Activated B cell treated with CpG ODN at 0.5 μM for 24 hours (primary cell): ENCODE data around the gene CD55. TPM values are rescaled to one million over a fixed set of nuclear protein-coding genes. Genes with fewer than 3 reads are reported as not detected.
A peak's percentile ranks its signal among the peaks of the same experiment; 100 is the strongest.

Experiments
- ATAC-seq: fragments of 200-7000 bp; cut with Tn5 transposase; one replicate; pipeline ENCODE4 v1.10.0; 2021; ENCODE audit warnings: low read depth, mild to moderate bottlenecking, moderate library complexity
- CTCF ChIA-PET: fragments of 350-600 bp; sonication (Branson Sonifier 250); formaldehyde crosslinking; loops from one replicate; lab custom pipeline; 2021; ENCODE audit warnings: antibody characterized with exemption; lab: Charles Lee
- POLR2A ChIA-PET: fragments of 350-600 bp; sonication (Branson Sonifier 250); formaldehyde crosslinking; loops from one replicate; lab custom pipeline; 2021; ENCODE audit warnings: antibody characterized with exemption; lab: Charles Lee
- DNase-seq: peaks from one replicate; pipeline ENCODE4 v3.0.0; 2022
- H3K27ac Mint-ChIP-seq: one replicate; pipeline ENCODE4 v1.8.0; 2020; ENCODE audit warnings: mixed read lengths
- H3K27me3 Mint-ChIP-seq: one replicate; pipeline ENCODE4 v1.8.0; 2021; ENCODE audit warnings: mixed read lengths
- H3K36me3 Mint-ChIP-seq: one replicate; pipeline ENCODE4 v1.8.0; 2021; ENCODE audit warnings: low read depth, mixed read lengths
- H3K4me1 Mint-ChIP-seq: one replicate; pipeline ENCODE4 v1.8.0; 2021; ENCODE audit warnings: mixed read lengths
- H3K4me3 Mint-ChIP-seq: one replicate; pipeline ENCODE4 v1.8.0; 2020; ENCODE audit warnings: mild to moderate bottlenecking, mixed read lengths
- H3K9me3 Mint-ChIP-seq: one replicate; pipeline ENCODE4 v1.8.0; 2020; ENCODE audit warnings: mixed read lengths
- intact Hi-C: fragments of 100-400 bp; cut with micrococcal nuclease; formaldehyde crosslinking; loops from one replicate; pipeline ENCODE4 v1.15.1; 2024
- total RNA-seq: library from RNA; stranded (reverse); gene quantifications from 2 replicates; pipeline ENCODE4 v1.2.3, GENCODE V29; 2022
- TF ChIP-seq, protein P1 (sequence below): fragments of 200-600 bp; IDR thresholded peaks from one replicate; pipeline ENCODE4 v1.8.0; 2022; ENCODE audit warnings: antibody characterized with exemption, mild to moderate bottlenecking

The CD55 gene
- total RNA-seq, 1 donor from 2014 or later, result 90.9 TPM

- no peaks in the 10 kb centered on the region for H3K27me3 Mint-ChIP-seq
- ChIA-PET CTCF (no interaction called here), POLR2A (interaction anchor here (1.1 to 2.2 kb wide), 2 partner anchors 21 to 34 kb away, joined by 4 to 8 read pairs; partner anchors contain the start of gene CD55)
- no peak for ATAC-seq
- peak overlapping the region; percentile 35 for H3K27ac Mint-ChIP-seq
- H3K9me3 Mint-ChIP-seq, result peaks cover 11% of the 10 kb centered on the region
- H3K4me3 Mint-ChIP-seq, result no peak overlapping the region
- no peak for DNase-seq
- peaks cover 74% of the 10 kb centered on the region for H3K36me3 Mint-ChIP-seq
- peaks cover 66% of the 10 kb centered on the region for H3K4me1 Mint-ChIP-seq
- intact Hi-C loops, result loop anchor here (5.0 kb wide), 1 partner anchor 42 kb away; no protein-coding TSS in a partner anchor
- TF ChIP-seq, protein P1, sequence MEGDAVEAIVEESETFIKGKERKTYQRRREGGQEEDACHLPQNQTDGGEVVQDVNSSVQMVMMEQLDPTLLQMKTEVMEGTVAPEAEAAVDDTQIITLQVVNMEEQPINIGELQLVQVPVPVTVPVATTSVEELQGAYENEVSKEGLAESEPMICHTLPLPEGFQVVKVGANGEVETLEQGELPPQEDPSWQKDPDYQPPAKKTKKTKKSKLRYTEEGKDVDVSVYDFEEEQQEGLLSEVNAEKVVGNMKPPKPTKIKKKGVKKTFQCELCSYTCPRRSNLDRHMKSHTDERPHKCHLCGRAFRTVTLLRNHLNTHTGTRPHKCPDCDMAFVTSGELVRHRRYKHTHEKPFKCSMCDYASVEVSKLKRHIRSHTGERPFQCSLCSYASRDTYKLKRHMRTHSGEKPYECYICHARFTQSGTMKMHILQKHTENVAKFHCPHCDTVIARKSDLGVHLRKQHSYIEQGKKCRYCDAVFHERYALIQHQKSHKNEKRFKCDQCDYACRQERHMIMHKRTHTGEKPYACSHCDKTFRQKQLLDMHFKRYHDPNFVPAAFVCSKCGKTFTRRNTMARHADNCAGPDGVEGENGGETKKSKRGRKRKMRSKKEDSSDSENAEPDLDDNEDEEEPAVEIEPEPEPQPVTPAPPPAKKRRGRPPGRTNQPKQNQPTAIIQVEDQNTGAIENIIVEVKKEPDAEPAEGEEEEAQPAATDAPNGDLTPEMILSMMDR, result no peak
Measured at GRCh38 chr1:207355060-207355459, 33.6 kb downstream of the CD55 start.

- H3K27ac Mint-ChIP-seq, result no peak overlapping the region
Measured at GRCh38 chr1:207355513-207356295, 34.2 kb downstream of the CD55 start.

GRCh38 chr1:207361029-207361428 is 39.6 kb downstream of the CD55 start:
- DNase-seq, result no peak
- Mint-ChIP-seq H3K36me3 (peaks cover 32% of the 10 kb centered on the region), H3K27ac (no peak overlapping the region), H3K27me3 (no peaks in the 10 kb centered on the region), H3K9me3 (no peaks in the 10 kb centered on the region), H3K4me1 (peaks cover 15% of the 10 kb centered on the region), H3K4me3 (no peak overlapping the region)
- ChIA-PET POLR2A (no interaction called here), CTCF (no interaction called here)
- TF ChIP-seq, protein P1, result no peak
- intact Hi-C loops, result loop anchor here (2.0 kb wide), 1 partner anchor 14 kb away; no protein-coding TSS in a partner anchor
- ATAC-seq, result no peak

More at GRCh38 chr1:207355513-207356295, 34.2 kb downstream of the CD55 start:
- ChIA-PET POLR2A (interaction anchor here (1.1 to 2.2 kb wide), 2 partner anchors 22 to 34 kb away, joined by 4 to 8 read pairs; partner anchors contain the start of gene CD55), CTCF (no interaction called here)
- intact Hi-C loops, result loop anchor here (5.0 kb wide), 1 partner anchor 42 kb away; no protein-coding TSS in a partner anchor
- DNase-seq, result no peak
- TF ChIP-seq, protein P1, result no peak
- Mint-ChIP-seq H3K36me3 (peaks cover 68% of the 10 kb centered on the region), H3K9me3 (peaks cover 4% of the 10 kb centered on the region), H3K4me1 (peaks cover 59% of the 10 kb centered on the region), H3K4me3 (no peak overlapping the region), H3K27me3 (no peaks in the 10 kb centered on the region)
- ATAC-seq, result no peak

- no peaks in the 10 kb centered on the region for H3K27me3 Mint-ChIP-seq
- H3K4me1 Mint-ChIP-seq, result peaks cover 11% of the 10 kb centered on the region
- H3K4me3 Mint-ChIP-seq, result no peak overlapping the region
- POLR2A ChIA-PET, result no interaction called here
- TF ChIP-seq, protein P1, result no peak
- CTCF ChIA-PET, result interaction anchor here (2.0 kb wide), 1 partner anchor 39 kb away, joined by 5 read pairs; no protein-coding TSS in a partner anchor
- DNase-seq (no peak), ATAC-seq (no peak)
- H3K9me3 Mint-ChIP-seq, result no peaks in the 10 kb centered on the region
- no peak overlapping the region for H3K27ac Mint-ChIP-seq
- intact Hi-C loops, result loop anchor here (2.0 kb wide), 1 partner anchor 13 kb away; no protein-coding TSS in a partner anchor
- H3K36me3 Mint-ChIP-seq, result peaks cover 33% of the 10 kb centered on the region
Measured at GRCh38 chr1:207361889-207362288, 40.4 kb downstream of the CD55 start.
